T-helper 1 cell treated with Interleukin-12 subunit alpha and Interleukin-12 subunit beta and Interleukin-4 antibody, amounts not matched to agents 30 μg/mL and 1 μg/mL, for 36 hours (primary cell): ENCODE data around the gene GEMIN2.
"Not testable (repeated sequence)": the region's sequence is repeated elsewhere in the genome, so short reads cannot be mapped to it uniquely, and the experiment has no call there.

Source experiments
- H3K27ac Mint-ChIP-seq: one replicate; pipeline ENCODE4 v1.8.0; 2021; ENCODE audit warnings: mild to moderate bottlenecking, mixed read lengths
- H3K27me3 Mint-ChIP-seq: one replicate; pipeline ENCODE4 v1.8.0; 2021; ENCODE audit warnings: low read depth, mixed read lengths
- H3K36me3 Mint-ChIP-seq: one replicate; pipeline ENCODE4 v1.8.0; 2021; ENCODE audit warnings: low read depth, mixed read lengths
- H3K4me1 Mint-ChIP-seq: one replicate; pipeline ENCODE4 v1.8.0; 2021; ENCODE audit warnings: low read depth, mixed read lengths
- H3K4me3 Mint-ChIP-seq: one replicate; pipeline ENCODE4 v1.8.0; 2021; ENCODE audit warnings: mild to moderate bottlenecking, moderate library complexity, mixed read lengths
- H3K9me3 Mint-ChIP-seq: one replicate; pipeline ENCODE4 v1.8.0; 2021; ENCODE audit warnings: mixed read lengths

GEMIN2 gene

GRCh38 chr14:39179042-39179441, 64.9 kb downstream of the GEMIN2 start:
- Mint-ChIP-seq H3K36me3 (peaks cover 50% of the 10 kb centered on the region), H3K4me3 (no peak overlapping the region), H3K27ac (no peak overlapping the region), H3K27me3 (no peaks in the 10 kb centered on the region), H3K9me3 (no peaks in the 10 kb centered on the region), H3K4me1 (peaks cover 27% of the 10 kb centered on the region)

GRCh38 chr14:39180553-39180952, 66.4 kb downstream of the GEMIN2 start:
- Mint-ChIP-seq H3K27me3 (no peaks in the 10 kb centered on the region), H3K9me3 (no peaks in the 10 kb centered on the region), H3K36me3 (peaks cover 52% of the 10 kb centered on the region), H3K27ac (no peak overlapping the region), H3K4me1 (peaks cover 22% of the 10 kb centered on the region), H3K4me3 (no peak overlapping the region)

- H3K4me1 Mint-ChIP-seq, result peaks cover 20% of the 10 kb centered on the region
- peaks cover 46% of the 10 kb centered on the region for H3K36me3 Mint-ChIP-seq
- no peaks in the 10 kb centered on the region for H3K9me3 Mint-ChIP-seq
- H3K27me3 Mint-ChIP-seq, result no peaks in the 10 kb centered on the region
- no peak overlapping the region for H3K27ac Mint-ChIP-seq
- no peak overlapping the region for H3K4me3 Mint-ChIP-seq
Measured at GRCh38 chr14:39181026-39181692, 67.0 kb downstream of the GEMIN2 start.

- no peaks in the 10 kb centered on the region for H3K27me3 Mint-ChIP-seq
- H3K27ac Mint-ChIP-seq, result no peak overlapping the region
- H3K4me3 Mint-ChIP-seq, result no peak overlapping the region
- H3K9me3 Mint-ChIP-seq, result no peaks in the 10 kb centered on the region
- H3K4me1 Mint-ChIP-seq, result peaks cover 18% of the 10 kb centered on the region
- H3K36me3 Mint-ChIP-seq, result peaks cover 45% of the 10 kb centered on the region
Measured at GRCh38 chr14:39181693-39182047, 67.5 kb downstream of the GEMIN2 start.

GRCh38 chr14:39182770-39183684, 68.9 kb downstream of the GEMIN2 start:
- Mint-ChIP-seq H3K27me3 (no peaks in the 10 kb centered on the region), H3K36me3 (peaks cover 37% of the 10 kb centered on the region), H3K4me1 (peaks cover 14% of the 10 kb centered on the region), H3K27ac (no peak overlapping the region), H3K9me3 (no peaks in the 10 kb centered on the region), H3K4me3 (no peak overlapping the region)

- not testable (repeated sequence) for H3K27ac Mint-ChIP-seq, H3K9me3 Mint-ChIP-seq, H3K4me3 Mint-ChIP-seq, H3K27me3 Mint-ChIP-seq
- peaks cover 36% of the 10 kb centered on the region for H3K36me3 Mint-ChIP-seq
- peaks cover 16% of the 10 kb centered on the region for H3K4me1 Mint-ChIP-seq
Measured at GRCh38 chr14:39183685-39184003, 69.5 kb downstream of the GEMIN2 start.

- H3K4me3 Mint-ChIP-seq, result no peak overlapping the region
- no peaks in the 10 kb centered on the region for H3K27me3 Mint-ChIP-seq
- H3K4me1 Mint-ChIP-seq, result peaks cover 9% of the 10 kb centered on the region
- no peak overlapping the region for H3K27ac Mint-ChIP-seq
- peaks cover 28% of the 10 kb centered on the region for H3K36me3 Mint-ChIP-seq
- H3K9me3 Mint-ChIP-seq, result no peaks in the 10 kb centered on the region
Measured at GRCh38 chr14:39184628-39185255, 70.6 kb downstream of the GEMIN2 start.

GRCh38 chr14:39185256-39186049, 71.3 kb downstream of the GEMIN2 start:
- Mint-ChIP-seq H3K9me3 (no peaks in the 10 kb centered on the region), H3K4me1 (peaks cover 9% of the 10 kb centered on the region), H3K36me3 (peaks cover 26% of the 10 kb centered on the region), H3K27me3 (no peaks in the 10 kb centered on the region), H3K4me3 (no peak overlapping the region), H3K27ac (no peak overlapping the region)
